ENCODE results near the gene CRACR2B. TPM values are rescaled to one million over a fixed set of nuclear protein-coding genes. Genes with fewer than 3 reads are reported as not detected.

CRACR2B gene
- total RNA-seq, 1 experiment from 2014 or later, result 132 TPM

- DNase-seq (ENCODE audit: low read depth, low spot score) (no peak), ATAC-seq (no peak)
- H3K36me3 ChIP-seq (ENCODE audit: control insufficient read depth, insufficient read depth, low read length), result no peaks in the 10 kb centered on the region
- H3K4me1 ChIP-seq (ENCODE audit: control insufficient read depth, insufficient read depth, low read length), result peaks cover 39% of the 10 kb centered on the region
- no TSS peak for BruUV-seq (replicated peaks)
- H3K4me3 ChIP-seq (ENCODE audit: low read depth in 2 of 2, low read length in 2 of 2), result no peak overlapping the region
- intact Hi-C loops (cut with micrococcal nuclease; ENCODE audit: unreplicated experiment) (no loop called here), in situ Hi-C loops (cut with HindIII; ENCODE audit: low pct_unique_long_range_greater_than_20kb, low sequenced_read_pairs) (no loop called here)
- POLR2A ChIA-PET, result no interaction called here
- TF ChIP-seq POLR2AphosphoS5 (IDR thresholded peaks at IDR 0.05; ENCODE audit: low read depth, low read length), result no peak
- TF ChIP-seq SIN3A (IDR thresholded peaks at IDR 0.05; ENCODE audit: borderline replicate concordance, insufficient read depth, low read depth, low read length), result no peak
- no peak for TF ChIP-seq TCF7L2 (IDR thresholded peaks at IDR 0.05; ENCODE audit: low read depth, low read length)
- TF ChIP-seq REST (IDR thresholded peaks at IDR 0.05; ENCODE audit: insufficient read depth in 1 of 2, low read depth in 2 of 2, low read length in 1 of 2), result 0 out of 4 replicates have a peak, but pooled peaks of 1 of the 2 experiments have one; percentile 16
- TF ChIP-seq CTCF (IDR thresholded peaks at IDR 0.05), result no peak
- no peaks in the 10 kb centered on the region for H3K9me3 ChIP-seq (ENCODE audit: control insufficient read depth, insufficient read depth, low read depth, low read length)
- no peak overlapping the region for H3K27ac ChIP-seq (ENCODE audit: low read length)
- H3K27me3 ChIP-seq (ENCODE audit: control insufficient read depth, insufficient read depth, low read length), result no peaks in the 10 kb centered on the region
- CTCF ChIA-PET, result no interaction called here
These were observed 24.8 kb upstream of the CRACR2B start for GRCh38 chr11:802693-803466.

DNA sequence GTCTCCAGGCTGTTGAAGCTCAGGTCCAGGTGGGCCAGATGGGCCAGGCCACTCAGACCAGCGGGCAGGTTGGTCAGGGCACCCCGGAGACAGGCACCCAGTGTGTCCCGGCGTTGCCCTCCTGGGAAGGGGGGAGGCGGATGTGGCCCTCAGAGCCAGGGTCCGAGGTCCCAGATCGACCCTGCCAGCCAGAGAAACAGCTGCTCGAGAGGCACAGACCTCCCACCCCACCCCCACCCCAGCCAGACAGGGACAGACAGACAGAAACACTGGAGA, 24.3 kb upstream of the CRACR2B start:
- in situ Hi-C loops (cut with HindIII; ENCODE audit: low pct_unique_long_range_greater_than_20kb, low sequenced_read_pairs), result no loop called here
- CTCF ChIA-PET, result interaction anchor here (1.5 kb wide), 1 partner anchor 44 kb away, joined by 3 read pairs; no protein-coding TSS in a partner anchor
- BruUV-seq (replicated peaks), result no TSS peak

More for the DNA sequence above, 24.3 kb upstream of the CRACR2B start:
- TF ChIP-seq REST (IDR thresholded peaks at IDR 0.05; ENCODE audit: insufficient read depth in 1 of 2, low read depth in 2 of 2, low read length in 1 of 2) (no peak), SIN3A (IDR thresholded peaks at IDR 0.05; ENCODE audit: borderline replicate concordance, insufficient read depth, low read depth, low read length) (no peak), POLR2AphosphoS5 (IDR thresholded peaks at IDR 0.05; ENCODE audit: low read depth, low read length) (no peak), CTCF (IDR thresholded peaks at IDR 0.05) (no peak), TCF7L2 (IDR thresholded peaks at IDR 0.05; ENCODE audit: low read depth, low read length) (no peak)
- Histone ChIP-seq H3K4me3 (ENCODE audit: low read depth in 2 of 2, low read length in 2 of 2) (no peak overlapping the region; a peak in 1 of 4 replicates), H3K27ac (ENCODE audit: low read length) (no peak overlapping the region; the same call in 1 of the 2 replicates), H3K36me3 (ENCODE audit: control insufficient read depth, insufficient read depth, low read length) (no peaks in the 10 kb centered on the region), H3K4me1 (ENCODE audit: control insufficient read depth, insufficient read depth, low read length) (peaks cover 42% of the 10 kb centered on the region), H3K27me3 (ENCODE audit: control insufficient read depth, insufficient read depth, low read length) (no peaks in the 10 kb centered on the region), H3K9me3 (ENCODE audit: control insufficient read depth, insufficient read depth, low read depth, low read length) (no peaks in the 10 kb centered on the region)
- POLR2A ChIA-PET, result no interaction called here
- no peak for DNase-seq (ENCODE audit: low read depth, low spot score)
- no peak for ATAC-seq
- intact Hi-C loops (cut with micrococcal nuclease; ENCODE audit: unreplicated experiment), result no loop called here

Measured in Panc1 (cell line).